GM18499 (cell line): ENCODE data around the gene SCUBE1.

Experiments used
- ATAC-seq: cut with Tn5 transposase; IDR thresholded peaks from one replicate; pipeline ENCODE4 v1.9.1; 2021; ENCODE audit warnings: moderate number of reproducible peaks; ENCODE audit not compliant: insufficient read depth, unreplicated experiment

SCUBE1 gene

GRCh38 chr22:43305806-43306205 lies 37.4 kb downstream of the SCUBE1 start:
- no peak for ATAC-seq

GRCh38 chr22:43304831-43305590 lies 38.2 kb downstream of the SCUBE1 start:
- no peak for ATAC-seq

GRCh38 chr22:43303751-43304150 lies 39.4 kb downstream of the SCUBE1 start:
- no peak for ATAC-seq

GRCh38 chr22:43303166-43303565 lies 40.0 kb downstream of the SCUBE1 start:
- no peak for ATAC-seq

GRCh38 chr22:43302531-43303041 lies 40.6 kb downstream of the SCUBE1 start:
- ATAC-seq, result no peak

- ATAC-seq, result no peak
Measured at GRCh38 chr22:43301866-43302265, 41.3 kb downstream of the SCUBE1 start.

- no peak for ATAC-seq
Measured at GRCh38 chr22:43300891-43301676, 42.1 kb downstream of the SCUBE1 start.

- no peak for ATAC-seq
Measured at GRCh38 chr22:43299736-43300135, 43.4 kb downstream of the SCUBE1 start.

GRCh38 chr22:43298062-43298801 lies 44.9 kb downstream of the SCUBE1 start:
- no peak for ATAC-seq

- ATAC-seq, result no peak
Measured at GRCh38 chr22:43297270-43298061, 45.7 kb downstream of the SCUBE1 start.

GRCh38 chr22:43296276-43296902 lies 46.8 kb downstream of the SCUBE1 start:
- no peak for ATAC-seq

- ATAC-seq, result no peak
Measured at GRCh38 chr22:43295660-43296059, 47.5 kb downstream of the SCUBE1 start.

GRCh38 chr22:43295173-43295572 lies 48.0 kb downstream of the SCUBE1 start:
- ATAC-seq, result no peak

- no peak for ATAC-seq
Measured at GRCh38 chr22:43293655-43294392, 49.3 kb downstream of the SCUBE1 start.

- no peak for ATAC-seq
Measured at GRCh38 chr22:43293259-43293654, 49.9 kb downstream of the SCUBE1 start.

GRCh38 chr22:43292630-43293018 lies 50.5 kb downstream of the SCUBE1 start:
- no peak for ATAC-seq

GRCh38 chr22:43291381-43291780 lies 51.8 kb downstream of the SCUBE1 start:
- ATAC-seq, result no peak

- ATAC-seq, result no peak
Measured at GRCh38 chr22:43289976-43290721, 53.0 kb downstream of the SCUBE1 start.
